HG02884 (cell line): ENCODE data around the gene PLCB3.

Experiments used
- ATAC-seq: cut with Tn5 transposase; IDR thresholded peaks from one replicate; pipeline ENCODE4 v1.9.1; 2021; ENCODE audit warnings: mild to moderate bottlenecking, moderate library complexity; ENCODE audit not compliant: unreplicated experiment

The PLCB3 gene

GRCh38 chr11:64220798-64221197, 30.5 kb upstream of the PLCB3 start:
- no peak for ATAC-seq

GRCh38 chr11:64222651-64223000, 28.7 kb upstream of the PLCB3 start:
- ATAC-seq = no peak

- ATAC-seq = no peak
These were observed 28.2 kb upstream of the PLCB3 start for GRCh38 chr11:64223001-64223651.

DNA sequence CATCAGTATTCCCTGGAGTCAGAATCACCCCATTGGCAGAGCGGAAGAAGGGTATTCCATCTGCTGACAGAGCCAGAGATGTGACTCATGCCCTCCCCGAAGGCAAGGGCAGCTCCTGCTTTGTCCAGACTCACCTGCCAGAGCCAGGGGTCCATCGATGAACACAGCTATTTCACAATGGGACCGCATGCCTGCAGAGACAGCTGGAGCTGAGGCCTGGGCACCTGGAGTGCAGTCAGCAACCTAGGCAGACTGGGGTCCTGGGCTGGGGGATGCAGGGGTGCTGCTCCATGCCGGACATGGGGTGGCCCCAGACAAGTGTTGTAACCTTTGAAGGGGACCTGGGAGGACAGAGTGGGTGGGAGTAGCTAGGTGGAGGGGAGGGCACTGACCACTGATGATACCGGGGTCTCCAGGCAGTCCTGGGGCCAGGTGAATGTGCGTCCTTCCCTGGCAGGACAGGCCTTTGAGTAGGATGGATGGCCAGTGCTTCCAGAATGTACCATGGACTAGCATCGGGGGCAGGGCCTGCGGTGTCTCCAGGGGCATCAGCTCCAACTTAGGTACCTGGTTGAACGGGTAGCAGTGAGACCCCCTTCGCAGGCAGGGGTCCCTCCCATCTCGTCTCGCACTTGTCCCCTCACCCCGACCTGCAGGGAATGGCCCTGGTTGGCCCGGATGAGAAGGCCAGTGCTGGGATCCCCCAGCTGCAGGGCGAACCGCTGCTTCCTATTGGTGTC, 27.0 kb upstream of the PLCB3 start:
- no peak for ATAC-seq

DNA sequence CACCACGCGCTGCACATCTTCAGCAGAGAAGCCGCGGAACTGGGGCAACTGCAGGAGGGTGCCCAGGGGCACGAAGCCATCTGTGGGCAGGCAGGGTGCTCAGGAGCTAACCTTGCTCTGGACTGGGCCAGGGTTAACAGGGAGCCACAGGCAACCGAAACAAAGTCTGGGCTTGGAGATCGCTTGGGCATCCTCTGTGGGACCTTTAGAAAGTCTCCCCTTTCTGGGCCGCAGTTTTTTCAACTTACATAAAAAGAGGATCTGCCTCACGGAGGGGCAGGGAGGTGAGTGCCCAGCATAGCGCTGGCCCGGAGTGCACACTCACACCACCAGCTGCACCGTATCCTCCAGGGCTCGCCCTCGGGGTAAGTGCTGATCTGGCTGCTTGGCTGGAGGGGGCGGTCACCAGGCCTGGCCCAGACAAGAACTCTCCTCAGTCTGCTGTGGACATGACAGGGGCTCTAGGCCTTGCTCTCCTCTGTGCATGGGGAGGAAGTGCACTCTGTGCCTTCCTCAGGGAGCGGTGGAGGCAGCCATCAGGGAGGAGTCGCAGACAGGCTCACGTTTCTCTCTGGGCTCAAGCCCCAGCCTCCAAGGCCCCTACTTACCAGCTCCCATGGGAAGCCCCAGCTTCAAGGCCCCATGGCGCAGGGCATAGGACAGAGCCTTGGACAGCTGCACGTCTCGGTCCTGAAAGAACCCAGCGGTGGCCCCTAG, 26.3 kb upstream of the PLCB3 start:
- ATAC-seq = no peak

GRCh38 chr11:64225608-64226506, 25.5 kb upstream of the PLCB3 start, which contains the start of the genes NUDT22 and TRPT1:
Gene NUDT22, plus strand, starts transcription at chr11:64226274. Its CDS starts 379 bp downstream, at chr11:64226653.
Gene TRPT1, minus strand, starts transcription at chr11:64226186. Its CDS starts 326 bp downstream, at chr11:64225860.
- no peak for ATAC-seq

DNA sequence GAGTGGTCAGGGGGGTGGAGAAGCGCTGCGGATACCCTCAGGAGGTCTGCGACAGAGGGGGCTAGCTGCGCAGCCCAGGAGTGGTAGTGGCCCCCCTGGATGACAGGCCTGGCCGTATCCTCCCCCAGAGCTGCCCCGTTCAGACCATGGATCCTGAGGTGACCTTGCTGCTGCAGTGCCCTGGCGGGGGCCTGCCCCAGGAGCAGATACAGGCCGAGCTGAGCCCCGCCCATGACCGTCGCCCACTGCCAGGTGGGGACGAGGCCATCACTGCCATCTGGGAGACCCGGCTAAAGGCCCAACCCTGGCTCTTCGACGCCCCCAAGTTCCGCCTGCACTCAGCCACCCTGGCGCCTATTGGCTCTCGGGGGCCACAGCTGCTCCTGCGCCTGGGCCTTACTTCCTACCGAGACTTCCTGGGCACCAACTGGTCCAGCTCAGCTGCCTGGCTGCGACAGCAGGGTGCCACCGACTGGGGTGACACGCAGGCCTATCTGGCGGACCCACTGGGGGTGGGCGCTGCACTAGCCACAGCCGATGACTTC, 24.8 kb upstream of the PLCB3 start:
- no peak for ATAC-seq

GRCh38 chr11:64227405-64227956, 23.8 kb upstream of the PLCB3 start:
- no peak for ATAC-seq

- ATAC-seq = no peak
These were observed 22.1 kb upstream of the PLCB3 start for GRCh38 chr11:64229090-64229743.

DNA sequence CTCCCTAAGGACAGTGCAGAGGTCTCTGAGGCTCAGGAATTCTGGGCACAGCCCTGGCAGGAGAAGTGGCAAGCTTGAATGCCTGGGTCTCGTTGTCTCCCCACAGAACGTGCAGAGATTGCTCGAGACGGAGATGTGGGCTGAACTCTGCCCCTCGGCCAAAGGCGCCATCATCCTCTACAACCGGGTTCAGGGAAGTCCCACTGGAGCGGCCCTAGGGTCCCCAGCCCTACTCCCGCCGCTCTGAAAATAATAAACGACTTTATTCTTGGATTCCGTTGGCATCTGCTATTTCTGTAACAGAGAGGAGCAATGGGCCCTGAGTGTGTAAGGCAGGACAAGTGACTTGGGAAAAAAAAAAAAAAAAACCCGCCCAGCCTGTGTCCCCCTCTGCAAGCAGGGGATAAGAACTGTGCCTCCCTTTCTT, 21.6 kb upstream of the PLCB3 start:
- no peak for ATAC-seq

- peak; percentile 38 for ATAC-seq
These were observed 21.0 kb upstream of the PLCB3 start, which contains the start of gene DNAJC4 for GRCh38 chr11:64230171-64230984. Gene DNAJC4, plus strand, starts transcription at chr11:64230548. Its CDS starts 307 bp downstream, at chr11:64230855.

GRCh38 chr11:64230985-64231365, 20.4 kb upstream of the PLCB3 start:
- no peak for ATAC-seq

DNA sequence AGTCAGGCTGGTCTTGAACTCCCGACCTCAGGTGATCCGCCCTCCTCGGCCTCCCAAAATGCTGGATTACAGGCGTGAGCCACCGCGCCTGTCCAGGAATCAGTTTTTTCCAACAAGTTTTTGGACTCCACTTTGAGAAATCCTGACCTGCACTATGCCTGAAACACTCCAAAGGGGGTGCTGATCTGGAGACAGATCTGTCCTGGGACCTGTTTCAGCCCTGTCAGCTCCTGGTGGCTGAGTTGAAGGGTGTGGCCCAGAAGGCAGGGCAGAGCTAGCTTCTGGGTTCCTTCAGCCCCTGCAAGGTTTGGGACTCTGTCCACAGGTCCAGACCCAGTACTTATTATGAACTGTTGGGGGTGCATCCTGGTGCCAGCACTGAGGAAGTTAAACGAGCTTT, 19.8 kb upstream of the PLCB3 start:
- no peak for ATAC-seq

- no peak for ATAC-seq
These were observed 19.0 kb upstream of the PLCB3 start for GRCh38 chr11:64232182-64232966.

DNA sequence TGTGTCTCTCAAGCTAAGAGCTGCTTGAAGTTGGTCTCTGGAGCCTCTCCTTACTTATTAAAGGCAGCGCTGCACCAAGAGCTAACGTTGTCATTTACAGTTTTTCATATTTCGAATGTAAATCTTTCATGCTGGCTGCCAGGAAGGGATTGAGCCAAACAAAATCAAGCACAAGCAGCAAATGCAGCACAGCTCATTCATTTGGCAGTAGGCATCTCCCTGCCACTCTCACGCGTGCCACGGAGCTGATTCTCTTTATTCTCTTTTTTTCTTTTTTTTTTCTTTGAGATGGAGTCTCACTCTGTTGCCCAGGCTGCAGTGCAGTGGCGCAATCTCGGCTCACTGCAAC, 18.4 kb upstream of the PLCB3 start:
- no peak for ATAC-seq

DNA sequence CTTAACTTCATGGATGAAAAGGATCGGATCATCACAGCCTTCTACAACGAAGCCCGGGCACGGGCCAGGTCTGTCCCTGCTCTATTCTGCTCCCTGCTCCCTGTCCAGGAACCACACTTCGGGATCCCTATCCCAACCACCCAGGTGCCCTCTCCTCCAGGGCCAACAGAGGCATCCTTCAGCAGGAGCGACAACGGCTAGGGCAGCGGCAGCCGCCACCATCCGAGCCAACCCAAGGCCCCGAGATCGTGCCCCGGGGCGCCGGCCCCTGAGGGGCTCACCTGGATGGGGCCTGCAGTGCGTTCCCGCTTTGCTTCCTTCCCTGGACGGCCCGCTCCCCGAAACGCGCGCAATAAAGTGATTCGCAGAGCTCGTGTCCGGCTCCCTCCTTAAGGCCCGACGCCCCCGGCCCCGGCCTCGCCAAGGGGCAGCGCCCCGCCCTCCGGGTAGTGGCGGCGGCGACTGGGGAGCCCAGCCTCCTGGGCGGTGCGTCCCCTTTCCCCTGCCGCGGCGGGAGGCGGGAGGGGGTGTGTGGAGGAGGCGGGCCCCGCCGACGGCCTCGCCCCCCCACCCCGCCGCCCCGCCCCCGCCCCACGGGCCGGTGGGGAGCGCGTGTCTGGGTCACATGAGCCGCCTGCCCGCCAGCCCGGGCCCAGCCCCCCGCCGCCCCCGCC, 17.3 kb upstream of the PLCB3 start, which contains the start of gene VEGFB:
TSS of gene VEGFB (plus strand) at position 672 of the 674 bp plus-strand sequence. CDS start 250 bp downstream, outside the sequence.
- ATAC-seq = peak; percentile 41

GRCh38 chr11:64234647-64235379, 16.5 kb upstream of the PLCB3 start:
- ATAC-seq = no peak
